Right renal cortex interstitium (tissue), 3 donors: Measurements from ENCODE around the gene YBX2. TPM values are rescaled to one million over a fixed set of nuclear protein-coding genes. Genes with fewer than 3 reads are reported as not detected.
A peak's percentile ranks its signal among the peaks of the same experiment; 100 is the strongest.

Experiments used
- DNase-seq, 3 donors: peaks; one replicate each; pipeline ENCODE4 v3.0.0-alpha.2; 2013; ENCODE audit warnings: low read depth in 3 of 3, low spot score in 2 of 3
- polyA plus RNA-seq, 3 donors: library from polyadenylated mRNA; unstranded; fragments of 120-200 nt; gene quantifications; one replicate each; pipeline ENCODE4 v1.2.1, GENCODE V29; 2013; ENCODE audit not compliant: insufficient read length in 3 of 3

Gene YBX2
- polyA plus RNA-seq, 3 donors = 1.8 to 3.1 (median 2.8) TPM

DNA sequence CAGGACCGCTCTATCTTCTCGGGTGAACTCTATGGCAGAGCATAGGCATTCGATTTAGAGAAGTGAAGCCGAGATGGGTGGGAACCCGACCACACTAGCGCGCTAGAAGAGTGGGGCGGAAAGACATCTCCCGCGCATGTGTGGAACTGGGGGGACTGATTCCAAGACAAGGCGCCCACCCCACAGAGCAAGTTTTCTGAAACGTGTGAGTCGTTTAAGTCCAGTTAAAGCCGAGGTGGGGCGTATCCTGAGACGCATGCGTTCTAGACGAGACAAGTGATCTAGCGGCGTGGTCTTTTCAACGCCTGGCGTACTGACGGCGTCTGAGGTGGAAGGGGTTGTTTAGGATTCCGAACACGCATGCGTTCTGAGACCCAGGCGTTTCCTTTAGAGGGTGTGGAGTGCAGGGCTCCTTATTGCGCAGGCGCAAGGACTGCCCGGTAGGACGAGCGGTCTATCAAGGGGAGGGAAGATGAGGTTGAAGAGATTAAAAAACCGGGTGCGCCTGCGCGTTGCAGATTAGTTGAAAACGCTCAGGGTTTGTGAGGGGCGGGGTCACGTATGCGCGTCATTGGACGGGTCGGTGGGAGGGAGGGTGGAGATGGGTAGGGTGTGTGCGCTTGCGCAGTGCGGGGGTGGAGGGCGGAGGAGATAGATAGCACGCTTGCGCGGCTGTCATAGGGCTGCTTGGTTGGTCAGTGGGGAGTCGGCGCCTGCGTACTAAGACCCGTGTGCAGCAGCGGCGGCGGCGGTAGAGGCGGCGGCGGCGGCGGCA, 12.7 kb upstream of the YBX2 start, which contains the start of gene EIF5A:
TSS of gene EIF5A (plus strand) at position 718 of the 775 bp plus-strand sequence. CDS start 2,008 bp downstream, outside the sequence.
- peak; percentile 99 to 100 (median 99) for DNase-seq

DNA sequence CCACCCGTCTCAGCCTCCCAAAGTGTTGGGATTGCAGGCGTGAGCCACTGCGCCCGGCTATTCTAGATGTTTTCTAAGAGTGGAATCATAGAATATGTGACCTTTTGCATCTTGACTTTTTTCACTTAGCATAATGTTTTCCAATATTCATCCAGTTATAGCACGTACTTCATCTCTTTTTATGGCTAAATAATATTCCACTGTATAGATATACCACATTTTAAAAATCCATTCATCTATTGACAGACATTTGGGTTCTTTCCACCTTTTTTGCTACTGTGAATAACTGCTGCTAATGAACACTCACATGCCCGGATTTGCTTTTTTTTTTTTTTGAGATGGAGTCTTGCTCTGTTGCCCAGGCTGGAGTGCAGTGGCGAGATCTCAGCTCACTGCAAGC, 9.7 kb upstream of the YBX2 start:
- no peak for DNase-seq

DNA sequence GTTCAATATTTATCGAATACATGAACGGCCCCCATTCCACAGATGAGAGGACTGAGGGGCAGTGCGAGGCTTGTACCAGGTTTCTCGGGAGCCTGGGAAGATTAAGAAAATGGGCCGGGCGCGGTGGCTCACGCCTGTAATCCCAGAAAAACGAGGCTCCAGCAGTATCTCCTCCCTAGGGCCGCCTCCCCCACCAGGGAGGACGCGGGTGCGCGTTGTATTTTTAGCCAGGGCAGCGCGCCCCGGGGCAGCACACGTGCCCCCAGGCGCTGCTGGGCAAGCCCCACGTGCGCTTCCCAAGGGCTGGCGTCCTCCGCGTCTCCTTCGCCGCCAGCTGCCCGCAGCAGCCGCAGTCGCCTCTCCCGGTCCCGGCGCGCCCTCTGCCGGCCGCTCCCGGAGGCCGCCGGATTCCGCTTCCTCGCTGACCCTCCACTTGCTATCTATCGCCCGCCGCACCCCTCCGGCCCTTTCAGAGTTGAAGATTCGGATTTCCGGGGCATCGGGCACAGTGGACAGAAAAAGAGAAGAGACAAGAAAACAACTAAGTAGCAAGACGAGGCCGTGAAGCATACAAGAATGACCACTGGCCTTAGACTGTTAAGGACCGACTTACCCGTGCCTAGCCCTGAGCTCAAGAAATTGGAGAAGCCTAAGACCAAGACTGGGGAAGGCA, 1.9 kb upstream of the YBX2 start:
- DNase-seq = no peak

DNA sequence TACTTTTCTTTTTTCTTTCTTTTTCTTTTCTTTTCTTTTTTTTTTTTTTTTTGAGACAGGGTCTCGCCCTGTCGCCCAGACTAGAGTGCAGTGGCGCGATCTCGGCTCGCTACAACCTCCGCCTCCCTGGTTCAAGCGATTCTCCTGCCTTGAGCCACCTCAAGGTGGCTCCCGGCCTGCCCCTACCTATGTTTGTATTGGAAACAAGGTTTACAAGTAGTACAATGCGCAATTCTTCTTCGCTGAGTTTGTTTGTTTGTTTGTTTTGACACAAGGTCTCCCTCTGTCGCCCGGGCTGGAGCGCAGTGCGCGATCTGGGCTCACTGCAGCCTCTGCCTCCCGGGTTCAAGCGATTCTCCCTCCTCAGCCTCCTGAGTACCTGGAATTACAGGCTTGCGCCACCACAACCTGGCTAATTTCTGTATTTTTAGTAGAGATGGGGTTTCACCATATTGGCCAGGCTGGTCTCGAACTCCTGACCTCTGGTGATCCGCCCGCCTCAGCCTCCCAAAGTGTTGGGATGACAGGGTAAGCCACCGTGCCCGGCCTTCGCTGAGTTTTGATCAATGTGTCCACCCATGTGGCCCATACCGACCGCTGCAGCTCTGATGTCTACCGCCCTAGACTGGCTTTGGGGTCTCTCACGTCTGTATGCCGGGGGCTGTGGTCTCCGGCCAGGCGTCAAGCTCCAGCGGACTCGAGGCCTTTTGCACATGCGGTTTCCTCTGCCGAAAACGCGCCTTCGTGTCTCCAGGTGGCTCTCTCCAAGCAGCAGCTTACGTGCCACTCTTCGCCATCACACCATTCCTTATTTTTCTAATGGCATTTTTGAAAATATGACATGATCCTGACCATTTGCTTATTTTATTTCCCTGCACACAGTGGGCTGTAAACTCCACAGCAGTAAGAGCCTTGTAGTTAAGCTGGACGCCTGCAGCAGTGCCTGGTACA, 1.1 kb upstream of the YBX2 start:
- no peak for DNase-seq

DNA sequence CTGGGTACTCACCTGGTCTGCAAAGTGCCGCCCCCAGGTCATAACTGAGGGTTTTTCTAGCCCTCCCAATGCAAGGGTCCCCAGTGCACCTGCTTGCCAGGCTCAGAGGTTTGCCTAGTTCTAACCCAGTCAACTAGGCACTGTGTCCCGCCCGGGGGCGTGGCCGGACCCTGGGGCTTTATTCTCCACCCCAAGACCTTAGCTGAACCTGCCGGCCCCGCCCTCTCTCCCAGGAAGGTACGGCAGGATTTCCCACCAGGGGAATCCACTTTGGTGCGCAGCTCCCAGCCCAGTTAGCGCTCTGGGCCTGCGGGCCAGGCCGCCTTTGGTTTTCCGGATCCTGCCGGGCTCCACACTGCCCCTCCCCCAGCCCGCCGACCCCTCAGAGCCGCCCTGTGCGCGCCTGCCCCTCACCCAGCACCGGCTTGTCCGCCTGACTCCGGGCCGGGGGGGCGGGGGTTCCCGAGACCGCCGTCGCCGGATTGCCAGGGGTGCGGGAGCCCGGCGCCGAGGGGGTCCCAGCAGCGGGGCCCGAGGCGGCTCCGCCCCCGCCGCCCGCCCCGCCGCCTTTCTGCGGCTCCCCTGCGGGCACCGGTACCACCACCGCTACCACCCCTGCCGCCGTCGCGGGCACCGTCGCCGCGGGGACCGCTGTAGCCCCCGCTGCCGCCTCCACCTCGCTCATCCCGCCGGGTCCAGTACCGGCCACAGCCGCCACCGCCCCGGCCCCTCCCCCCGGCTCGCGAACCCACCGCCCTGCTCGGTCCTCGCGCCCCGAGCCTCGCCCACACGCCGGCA, 424 bp downstream of the YBX2 start:
- no peak for DNase-seq

DNA sequence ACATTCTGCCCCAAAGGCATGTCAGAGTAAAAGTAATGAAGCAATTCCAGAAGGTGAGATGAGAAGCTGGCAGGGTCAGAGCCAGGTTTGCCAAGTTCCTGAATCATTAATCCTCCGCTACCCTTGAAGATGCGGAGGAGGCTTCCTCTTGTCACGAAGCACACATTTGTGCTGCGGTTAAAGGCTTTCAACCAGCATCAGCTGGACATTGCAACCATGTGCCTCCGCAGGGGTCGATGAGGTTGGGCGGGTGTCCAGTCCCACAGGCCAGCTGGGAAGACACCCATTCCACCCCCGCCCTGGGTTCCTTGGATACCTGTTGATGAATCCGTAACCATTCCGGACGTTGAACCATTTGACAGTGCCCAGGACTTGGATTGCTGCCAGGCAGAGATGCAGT, 1.3 kb downstream of the YBX2 start:
- no peak for DNase-seq

DNA sequence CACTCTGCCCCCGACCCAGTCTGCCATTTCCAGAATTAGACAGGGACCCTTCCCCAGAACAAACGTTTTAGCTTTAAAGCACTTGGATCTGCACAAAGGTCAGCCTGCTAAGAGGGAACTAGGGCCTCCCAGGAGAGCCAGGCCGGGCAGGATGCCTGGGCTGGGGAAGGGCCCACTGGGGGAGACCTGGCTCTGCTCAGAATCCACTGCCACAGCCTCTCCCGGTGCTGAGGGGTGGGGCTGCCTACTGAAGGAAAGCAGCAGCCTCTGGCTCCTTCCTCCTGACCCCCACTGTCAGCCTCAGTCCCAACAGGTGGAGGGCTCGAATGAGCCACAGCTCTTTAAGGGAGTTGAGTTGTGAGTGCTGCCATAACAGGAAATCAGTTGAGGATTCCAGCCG, 1.7 kb downstream of the YBX2 start:
- no peak for DNase-seq

DNA sequence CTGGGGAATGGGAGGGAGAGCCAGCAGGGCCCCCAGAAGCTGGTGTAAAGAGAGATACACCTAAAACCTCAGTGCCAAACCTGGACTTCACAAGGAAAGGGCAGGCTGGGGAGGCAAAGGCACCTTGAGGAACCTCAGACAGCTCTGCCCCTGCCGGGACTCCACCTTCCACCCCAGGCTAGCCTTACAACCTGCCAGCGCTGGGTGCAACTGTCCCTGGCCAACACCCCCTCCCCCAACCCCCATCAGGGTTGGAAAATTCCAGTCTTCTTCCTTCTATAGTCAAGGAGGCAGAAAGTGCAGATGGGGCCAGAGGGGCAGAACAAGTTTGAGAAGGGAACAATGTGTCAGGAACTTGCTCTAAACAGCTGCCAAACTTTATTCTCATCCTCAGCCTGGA, 2.2 kb downstream of the YBX2 start:
- DNase-seq = no peak

DNA sequence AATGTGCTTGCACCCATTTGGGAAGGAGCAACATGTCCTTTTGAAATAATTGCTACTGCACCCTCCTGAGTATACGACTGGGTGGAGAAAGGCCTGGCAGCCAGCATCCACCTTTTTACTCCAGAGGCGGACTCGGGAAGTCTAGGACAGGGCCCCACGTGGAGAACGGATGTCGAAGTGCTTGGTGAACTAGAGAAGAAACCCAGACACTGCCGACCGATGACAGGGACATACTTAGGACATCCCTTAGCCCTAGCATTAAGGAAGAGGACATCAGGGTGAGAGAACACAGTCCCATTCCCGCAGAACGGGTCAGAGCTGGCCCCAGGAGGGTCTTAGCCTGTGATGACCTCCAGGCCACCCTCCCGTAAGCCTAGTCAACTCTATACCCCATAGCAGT, 3.8 kb downstream of the YBX2 start:
- DNase-seq = no peak

DNA sequence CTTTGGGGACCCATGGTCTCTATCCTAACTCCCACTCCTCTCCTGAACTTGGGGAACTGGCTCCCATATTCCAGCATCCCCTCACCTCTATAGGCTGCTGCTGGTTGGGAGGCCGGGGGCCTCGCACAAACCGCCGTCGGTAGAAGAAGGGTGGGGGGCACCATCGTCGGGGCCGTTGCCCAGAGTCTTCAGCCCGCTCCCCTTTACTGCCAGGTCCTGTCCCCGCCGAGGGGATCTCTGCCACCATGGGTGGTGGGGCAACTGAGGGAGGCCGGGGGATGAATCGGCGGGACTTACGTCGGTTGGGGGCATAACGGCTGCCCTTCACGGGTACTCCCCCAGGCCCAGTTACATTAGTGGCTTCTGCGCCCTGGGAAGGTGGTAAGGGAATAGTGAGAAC, 4.3 kb downstream of the YBX2 start:
- DNase-seq = no peak

DNA sequence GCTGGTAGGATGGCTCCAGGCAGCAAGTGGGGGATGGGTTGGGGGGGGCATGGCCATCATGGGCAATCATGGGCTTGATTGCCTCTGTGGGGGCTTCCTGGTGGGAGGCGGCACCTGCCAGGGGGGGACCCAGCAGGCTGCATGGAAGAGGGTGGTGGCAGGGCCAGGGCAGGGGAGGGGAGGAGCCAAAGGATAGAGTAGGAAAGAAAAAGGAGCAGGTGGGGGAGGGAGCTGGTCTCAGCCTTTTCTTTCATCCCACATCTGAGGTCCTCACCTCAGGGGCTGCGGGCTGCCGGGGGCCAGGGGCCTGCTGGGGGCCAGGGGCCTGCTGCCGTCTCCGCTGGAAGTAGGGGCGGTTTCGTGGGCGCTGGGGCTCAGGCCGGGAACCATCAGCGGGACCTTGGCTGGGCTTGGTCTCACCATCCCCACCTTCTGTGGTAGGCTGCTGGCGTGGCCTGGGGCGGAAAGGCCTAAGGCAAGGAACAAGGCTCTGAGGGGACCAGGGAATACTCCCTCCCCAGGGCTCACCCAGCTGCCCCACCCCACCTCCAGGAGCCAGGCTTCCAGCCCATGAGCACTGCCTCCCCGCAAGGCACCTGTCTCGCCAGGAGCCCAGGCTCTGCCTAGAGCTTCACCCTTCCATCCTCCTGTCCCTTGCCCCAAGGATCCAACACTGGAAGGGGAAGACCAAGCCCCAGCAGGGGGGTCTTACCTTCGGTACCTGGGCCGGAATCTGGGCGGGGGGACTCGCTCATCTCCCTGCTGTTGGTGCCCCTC, 5.0 kb downstream of the YBX2 start:
- DNase-seq = no peak

DNA sequence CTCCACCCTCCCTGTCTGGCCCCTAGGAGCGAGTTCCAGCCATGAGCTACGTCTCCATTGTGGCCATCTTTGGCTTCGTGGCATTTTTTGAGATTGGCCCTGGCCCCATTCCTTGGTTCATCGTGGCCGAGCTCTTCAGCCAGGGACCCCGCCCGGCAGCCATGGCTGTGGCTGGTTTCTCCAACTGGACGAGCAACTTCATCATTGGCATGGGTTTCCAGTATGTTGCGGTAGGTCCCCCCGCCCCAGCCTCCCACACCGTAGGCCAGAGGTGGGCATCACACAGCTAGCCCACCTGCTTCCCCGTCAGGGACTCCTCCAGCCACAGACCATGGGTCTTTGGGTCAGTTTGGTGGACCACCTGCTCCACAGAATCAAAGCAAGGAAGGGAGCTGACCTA, 8.8 kb downstream of the YBX2 start:
- DNase-seq = no peak

DNA sequence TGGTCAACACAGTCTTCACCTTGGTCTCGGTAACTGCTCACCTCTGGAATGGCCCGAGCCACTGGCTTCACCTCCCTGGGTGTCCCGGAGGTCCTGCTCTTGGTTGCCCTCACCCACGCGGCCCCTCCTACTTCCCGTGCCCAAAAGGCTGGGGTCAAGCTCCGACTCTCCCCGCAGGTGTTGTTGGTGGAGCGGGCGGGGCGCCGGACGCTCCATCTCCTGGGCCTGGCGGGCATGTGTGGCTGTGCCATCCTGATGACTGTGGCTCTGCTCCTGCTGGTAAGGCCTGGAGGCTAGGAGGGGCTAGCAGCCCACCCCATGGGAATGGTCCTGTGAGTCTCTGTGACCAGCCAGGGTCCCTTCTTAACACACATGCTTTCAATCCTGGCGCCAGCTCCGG, 9.5 kb downstream of the YBX2 start:
- DNase-seq = no peak

DNA sequence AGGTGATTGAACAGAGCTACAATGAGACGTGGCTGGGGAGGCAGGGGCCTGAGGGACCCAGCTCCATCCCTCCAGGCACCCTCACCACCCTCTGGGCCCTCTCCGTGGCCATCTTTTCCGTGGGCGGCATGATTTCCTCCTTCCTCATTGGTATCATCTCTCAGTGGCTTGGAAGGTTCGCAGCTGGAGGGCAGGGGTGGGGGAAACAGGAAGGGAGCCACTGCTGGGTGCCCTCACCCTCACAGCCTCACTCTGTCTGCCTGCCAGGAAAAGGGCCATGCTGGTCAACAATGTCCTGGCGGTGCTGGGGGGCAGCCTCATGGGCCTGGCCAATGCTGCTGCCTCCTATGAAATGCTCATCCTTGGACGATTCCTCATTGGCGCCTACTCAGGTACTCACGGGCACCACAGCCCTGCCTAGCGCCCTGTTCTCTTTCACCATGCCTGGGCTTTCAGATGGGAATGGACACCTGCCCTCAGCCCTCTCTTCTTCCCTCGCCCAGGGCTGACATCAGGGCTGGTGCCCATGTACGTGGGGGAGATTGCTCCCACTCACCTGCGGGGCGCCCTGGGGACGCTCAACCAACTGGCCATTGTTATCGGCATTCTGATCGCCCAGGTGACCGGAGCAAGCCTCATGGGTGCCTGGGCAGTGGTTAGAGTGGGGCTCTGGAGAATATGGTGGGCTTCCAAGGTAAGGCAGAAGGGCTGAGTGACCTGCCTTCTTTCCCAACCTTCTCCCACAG, 10.8 kb downstream of the YBX2 start:
- DNase-seq = no peak

DNA sequence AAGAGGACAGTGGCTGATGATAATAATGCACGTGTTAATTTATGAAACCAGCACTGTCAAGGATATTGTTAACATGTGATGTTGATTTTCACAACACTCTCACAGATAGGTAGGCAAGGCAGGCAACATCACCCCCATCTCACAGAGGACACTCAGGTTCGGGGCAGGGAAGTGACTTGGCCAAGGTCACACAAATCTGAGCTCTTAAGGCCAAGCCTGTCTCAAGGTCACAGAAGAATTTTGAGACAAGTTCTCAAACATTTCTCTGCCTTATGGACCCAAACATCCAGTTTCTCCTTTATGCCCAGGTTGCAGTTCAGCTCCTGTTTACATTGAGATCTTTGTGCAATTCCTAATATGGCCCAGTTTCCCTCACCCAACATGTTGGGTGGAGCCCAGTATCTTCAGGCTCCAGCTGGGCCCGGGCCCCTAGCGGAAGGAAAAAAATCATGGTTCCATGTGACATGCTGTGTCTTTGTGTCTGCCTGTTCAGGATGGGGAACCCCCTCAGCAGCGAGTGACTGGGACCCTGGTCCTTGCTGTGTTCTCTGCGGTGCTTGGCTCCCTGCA, 11.6 kb downstream of the YBX2 start:
- no peak for DNase-seq

DNA sequence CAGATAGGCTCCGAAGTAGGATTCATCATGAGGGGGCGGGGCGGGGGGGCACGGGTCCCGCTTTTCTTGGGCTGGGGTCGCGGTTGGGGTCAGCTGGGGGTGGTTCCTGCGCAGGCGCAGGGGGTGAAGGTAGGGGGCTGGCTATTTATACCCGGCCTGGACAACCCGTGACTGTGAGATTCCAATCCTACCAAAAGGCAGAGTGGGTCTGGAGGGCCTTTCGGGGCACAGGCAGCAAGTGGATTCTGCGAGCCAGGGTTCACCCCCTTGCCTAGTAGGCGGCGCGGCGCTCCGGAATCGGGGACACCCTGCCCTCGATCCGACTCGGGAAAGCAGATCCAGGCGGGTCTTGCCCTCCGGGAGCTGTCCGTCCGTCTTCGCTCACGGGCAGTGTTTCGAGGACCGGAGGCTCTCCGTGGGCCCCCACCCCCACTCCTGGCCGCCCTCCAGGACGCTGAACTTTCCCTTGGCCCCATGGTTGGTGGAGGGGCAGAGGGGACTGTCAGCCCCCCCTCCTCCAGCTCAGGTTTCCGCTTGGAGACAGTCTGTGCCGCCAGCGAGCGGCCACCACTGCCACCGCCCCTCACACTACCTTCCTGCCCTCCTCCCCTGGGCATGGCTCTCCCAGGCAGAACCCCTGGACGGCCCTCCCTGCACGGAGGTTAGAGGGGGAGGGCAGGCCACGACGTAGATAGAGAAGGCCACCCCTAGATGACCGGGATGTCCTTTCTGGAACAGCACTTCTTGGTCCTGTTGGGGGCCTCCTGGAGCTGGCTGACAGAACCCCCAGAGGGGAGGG, 12.3 kb downstream of the YBX2 start:
- DNase-seq = no peak

DNA sequence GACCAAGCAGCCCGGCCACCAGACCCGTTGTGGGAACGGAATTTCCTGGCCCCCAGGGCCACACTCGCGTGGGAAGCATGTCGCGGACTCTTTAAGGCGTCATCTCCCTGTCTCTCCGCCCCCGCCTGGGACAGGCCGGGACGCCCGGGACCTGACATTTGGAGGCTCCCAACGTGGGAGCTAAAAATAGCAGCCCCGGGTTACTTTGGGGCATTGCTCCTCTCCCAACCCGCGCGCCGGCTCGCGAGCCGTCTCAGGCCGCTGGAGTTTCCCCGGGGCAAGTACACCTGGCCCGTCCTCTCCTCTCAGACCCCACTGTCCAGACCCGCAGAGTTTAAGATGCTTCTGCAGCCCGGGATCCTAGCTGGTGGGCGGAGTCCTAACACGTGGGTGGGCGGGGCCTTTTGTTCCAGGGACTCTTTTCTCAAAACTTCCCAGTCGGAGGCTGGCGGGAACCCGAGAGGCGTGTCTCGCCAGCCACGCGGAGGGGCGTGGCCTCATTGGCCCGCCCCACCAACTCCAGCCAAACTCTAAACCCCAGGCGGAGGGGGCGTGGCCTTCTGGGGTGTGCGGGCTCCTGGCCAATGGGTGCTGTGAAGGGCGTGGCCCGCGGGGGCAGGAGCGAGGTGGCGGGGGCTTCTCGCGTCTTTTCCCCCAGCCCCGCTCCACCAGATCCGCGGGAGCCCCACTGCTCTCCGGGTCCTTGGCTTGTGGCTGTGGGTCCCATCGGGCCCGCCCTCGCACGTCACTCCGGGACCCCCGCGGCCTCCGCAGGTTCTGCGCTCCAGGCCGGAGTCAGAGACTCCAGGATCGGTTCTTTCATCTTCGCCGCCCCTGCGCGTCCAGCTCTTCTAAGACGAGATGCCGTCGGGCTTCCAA, 13.1 kb downstream of the YBX2 start, which contains the start of gene SLC2A4:
TSS of gene SLC2A4 (plus strand) at position 645 of the 879 bp plus-strand sequence. CDS start at position 862, 217 bp downstream.
- peak in 2 of 3 donors; percentile 89 to 94 for DNase-seq
